Vagina (tissue), 2 donors: ENCODE measurements around the gene ALKBH3. TPM values are rescaled to one million over a fixed set of nuclear protein-coding genes. Genes with fewer than 3 reads are reported as not detected.
A peak's percentile ranks its signal among the peaks of the same experiment; 100 is the strongest.

Source experiments
- DNase-seq, 2 donors: peaks; one replicate each; pipeline ENCODE4 v3.0.0-alpha.2; 2017; ENCODE audit errors: extremely low spot score in 2 of 2
- H3K27ac ChIP-seq: fragments of 200-600 bp; sonication (generic); one replicate; pipeline ENCODE4 v1.5.1; 2019
- H3K27me3 ChIP-seq: fragments of 200-600 bp; sonication (generic); one replicate; pipeline ENCODE4 v1.5.1; 2019
- H3K36me3 ChIP-seq, 2 donors: fragments of 200-600 bp; sonication (generic); one replicate each; pipeline ENCODE4 v1.5.1; 2017 to 2019
- H3K4me1 ChIP-seq: fragments of 200-600 bp; sonication (generic); one replicate; pipeline ENCODE4 v1.5.1; 2019
- H3K4me3 ChIP-seq, 2 donors: fragments of 200-600 bp; sonication (generic); 1 replicate in 1 of 2; 2 replicates in 1 of 2; pipeline ENCODE4 v1.5.1; 2016 to 2019
- H3K9me3 ChIP-seq: fragments of 200-600 bp; sonication (generic); one replicate; pipeline ENCODE4 v1.5.1; 2019
- CTCF ChIP-seq, 3 experiments: fragments of 450-650 bp in 2 of 3; fragments of 200-600 bp in 1 of 3; sonication (generic) in 1 of 3; IDR thresholded peaks; one replicate each; pipeline ENCODE4 v1.5.1; 2017 to 2019; ENCODE audit warnings: antibody characterized with exemption in 3 of 3, mild to moderate bottlenecking in 2 of 3, moderate library complexity in 2 of 3
- POLR2A ChIP-seq, 2 donors: fragments of 450-650 bp; IDR thresholded peaks; one replicate each; pipeline ENCODE4 v1.6.1; 2017; ENCODE audit warnings: antibody characterized with exemption in 2 of 2, mild to moderate bottlenecking in 2 of 2, moderate library complexity in 2 of 2
- POLR2AphosphoS5 ChIP-seq, 2 donors: sonication (generic); formaldehyde crosslinking; IDR thresholded peaks; one replicate each; pipeline ENCODE4 v1.9.0; 2017; ENCODE audit warnings: antibody characterized with exemption in 2 of 2, mild to moderate bottlenecking in 2 of 2, low read depth in 1 of 2; ENCODE audit not compliant: insufficient read depth in 1 of 2
- intact Hi-C: fragments of 100-400 bp; cut with DNase I; formaldehyde crosslinking; loops from one replicate; pipeline ENCODE4 v1.15.1; 2023
- total RNA-seq: library from RNA; depleted of rRNA; stranded (reverse); fragments of >200 nt; gene quantifications from one replicate; pipeline ENCODE4 v1.2.3, GENCODE V29; 2016

Gene ALKBH3
- total RNA-seq, 1 donor from 2014 or later, result 33.4 TPM

DNA sequence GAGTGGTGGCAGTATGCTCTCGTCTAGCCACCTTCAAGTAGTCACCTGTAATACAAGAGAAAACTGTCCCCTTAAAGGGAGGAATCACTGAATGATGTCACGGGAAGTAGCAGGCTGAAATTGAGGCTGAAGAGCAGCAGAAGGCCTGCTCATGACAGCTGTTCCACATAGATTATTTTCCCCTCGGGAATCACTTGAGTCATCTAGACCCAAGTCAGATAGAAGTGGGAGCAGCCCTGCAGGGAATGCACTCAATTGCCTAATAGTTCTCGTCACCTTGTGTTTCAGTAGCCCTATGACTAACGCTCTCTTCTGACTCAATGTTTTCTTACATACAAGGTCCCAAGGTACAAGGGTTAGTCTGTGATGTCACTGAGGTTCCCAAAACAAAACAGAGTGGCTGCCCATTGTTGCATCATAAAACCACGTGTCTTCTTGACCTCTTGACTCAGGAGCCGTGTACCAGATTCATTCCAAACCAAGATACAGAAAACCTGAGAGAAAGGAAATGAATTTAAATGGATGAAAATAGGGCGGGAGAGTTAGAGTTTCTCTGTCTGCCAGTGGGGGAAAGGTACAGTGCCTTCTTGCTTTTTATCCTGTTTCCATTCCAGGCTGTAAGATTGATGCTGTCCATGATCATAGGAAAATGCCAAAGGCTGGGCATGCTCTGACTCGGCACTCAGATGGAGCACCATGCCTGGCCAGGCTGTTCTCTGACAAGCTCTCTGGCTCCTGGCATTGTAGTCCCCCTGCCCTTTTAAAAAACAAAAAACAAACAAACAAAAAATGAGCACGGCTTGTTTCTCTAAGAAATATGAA, 40.2 kb downstream of the ALKBH3 start:
- DNase-seq, result peak in 1 of 2 donors; percentile 99
- intact Hi-C loops, result loop anchor here (1.0 to 5.0 kb wide), 2 partner anchors 21 to 86 kb away; partner anchors contain the start of gene C11orf96
- H3K4me1 ChIP-seq, result peaks cover 47% of the 10 kb centered on the region

DNA sequence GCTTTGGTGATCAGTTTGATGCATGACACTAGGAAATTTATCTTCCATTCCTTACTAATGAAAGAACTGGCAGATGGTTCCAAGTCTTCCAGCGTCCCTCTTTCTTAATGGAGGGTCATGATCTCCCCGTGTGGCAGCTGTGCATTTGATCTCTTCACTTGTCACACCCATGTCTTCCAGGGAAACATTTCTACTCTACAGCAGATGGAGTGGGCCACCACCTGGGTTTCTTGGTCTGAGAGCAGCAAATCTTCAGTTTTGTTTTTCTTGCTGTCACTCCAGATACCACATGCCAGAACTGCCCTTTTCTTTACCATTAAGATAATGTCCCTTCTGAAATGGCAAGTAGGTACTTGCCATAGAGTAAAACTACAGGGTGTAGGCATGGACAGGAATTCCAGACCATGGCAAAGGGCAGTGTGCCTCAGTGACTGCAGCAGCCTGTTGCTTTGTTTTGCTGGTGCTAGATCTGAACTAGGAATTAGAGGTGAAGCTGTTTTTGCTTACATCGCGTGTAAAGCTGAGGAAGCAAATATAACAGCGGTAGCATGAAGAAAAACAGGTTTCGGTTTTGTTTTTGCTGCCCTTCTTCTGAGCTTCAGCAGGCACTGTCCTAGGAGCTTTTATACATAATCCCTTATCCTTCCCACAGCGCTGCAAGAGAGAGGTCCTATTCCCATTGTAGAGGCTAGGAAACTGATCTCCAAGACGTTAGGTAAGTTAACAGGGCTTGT, 41.1 kb downstream of the ALKBH3 start:
- H3K9me3 ChIP-seq, result no peaks in the 10 kb centered on the region
- peaks cover 47% of the 10 kb centered on the region for H3K4me1 ChIP-seq
- peak overlapping the region; percentile 85 for H3K27ac ChIP-seq
- TF ChIP-seq CTCF (IDR thresholded peaks at IDR 0.05), result no peak
- TF ChIP-seq POLR2AphosphoS5 (IDR thresholded peaks at IDR 0.05; ENCODE audit: insufficient read depth in 1 of 2, low read depth in 1 of 2), result no peak
- no peak for TF ChIP-seq POLR2A (IDR thresholded peaks at IDR 0.05)
- intact Hi-C loops, result loop anchor here (5.0 kb wide), 1 partner anchor 86 kb away; no protein-coding TSS in a partner anchor
- H3K4me3 ChIP-seq, result no peak overlapping the region
- no peaks in the 10 kb centered on the region for H3K27me3 ChIP-seq
- H3K36me3 ChIP-seq, result peaks cover 0 to 15% of the 10 kb centered on the region in 2 donors
- DNase-seq, result no peak

More for the DNA sequence above, 40.2 kb downstream of the ALKBH3 start:
- Histone ChIP-seq H3K4me3 (no peak overlapping the region), H3K27me3 (no peaks in the 10 kb centered on the region), H3K36me3 (peaks cover 0 to 18% of the 10 kb centered on the region in 2 donors), H3K9me3 (no peaks in the 10 kb centered on the region), H3K27ac (peak overlapping the region; percentile 85)
- TF ChIP-seq POLR2A (IDR thresholded peaks at IDR 0.05) (no peak), POLR2AphosphoS5 (IDR thresholded peaks at IDR 0.05; ENCODE audit: insufficient read depth in 1 of 2, low read depth in 1 of 2) (peak; percentile 66 to 99), CTCF (IDR thresholded peaks at IDR 0.05) (no peak)

DNA sequence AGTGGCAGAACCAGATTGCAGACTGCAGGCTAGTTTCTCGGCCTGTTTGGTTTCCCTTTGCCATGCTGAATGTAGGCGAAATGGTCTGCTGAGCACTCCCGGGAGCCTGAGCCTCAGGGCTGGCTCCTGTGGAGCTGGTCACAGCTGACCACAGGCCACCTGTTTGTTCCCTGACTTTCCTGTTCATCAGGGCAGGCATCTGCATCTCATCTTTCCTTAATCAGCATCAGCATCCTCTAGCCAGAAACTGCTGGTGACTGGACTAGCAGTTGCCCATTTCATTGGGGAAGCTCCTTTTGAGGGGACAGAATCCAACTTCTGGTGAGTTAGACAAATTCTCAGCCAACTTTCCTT, 41.6 kb downstream of the ALKBH3 start:
- Histone ChIP-seq H3K27me3 (no peaks in the 10 kb centered on the region), H3K36me3 (peaks cover 0 to 12% of the 10 kb centered on the region in 2 donors), H3K4me1 (peaks cover 47% of the 10 kb centered on the region), H3K27ac (peak overlapping the region; percentile 85), H3K4me3 (no peak overlapping the region), H3K9me3 (no peaks in the 10 kb centered on the region)
- intact Hi-C loops, result loop anchor here (5.0 kb wide), 1 partner anchor 85 kb away; no protein-coding TSS in a partner anchor
- DNase-seq, result no peak
- TF ChIP-seq CTCF (IDR thresholded peaks at IDR 0.05), result no peak
- no peak for TF ChIP-seq POLR2A (IDR thresholded peaks at IDR 0.05)
- TF ChIP-seq POLR2AphosphoS5 (IDR thresholded peaks at IDR 0.05; ENCODE audit: insufficient read depth in 1 of 2, low read depth in 1 of 2), result no peak

GRCh38 chr11:43922744-43923405, 42.2 kb downstream of the ALKBH3 start:
- Histone ChIP-seq H3K27ac (peak overlapping the region; percentile 85), H3K4me3 (no peak overlapping the region), H3K36me3 (peaks cover 0 to 12% of the 10 kb centered on the region in 2 donors), H3K4me1 (peaks cover 47% of the 10 kb centered on the region), H3K9me3 (no peaks in the 10 kb centered on the region), H3K27me3 (no peaks in the 10 kb centered on the region)
- intact Hi-C loops, result loop anchor here (5.0 kb wide), 1 partner anchor 84 kb away; no protein-coding TSS in a partner anchor
- TF ChIP-seq CTCF (IDR thresholded peaks at IDR 0.05) (no peak), POLR2A (IDR thresholded peaks at IDR 0.05) (no peak), POLR2AphosphoS5 (IDR thresholded peaks at IDR 0.05; ENCODE audit: insufficient read depth in 1 of 2, low read depth in 1 of 2) (no peak)
- DNase-seq, result no peak
